NCI-H526 treated with DMSO at 0.1 percent for 48 hours (cell line): ENCODE results near the gene TPSAB1.
"Not testable (repeated sequence)": the region's sequence is repeated elsewhere in the genome, so short reads cannot be mapped to it uniquely, and the experiment has no call there.

ENCODE experiments used
- DNase-seq: peaks from one replicate; lab custom pipeline; 2025; lab: John Stamatoyannopoulos, UW

TPSAB1 gene

GRCh38 chr16:1269418-1269817 is 28.9 kb downstream of the TPSAB1 start:
- DNase-seq, result not testable (repeated sequence)

GRCh38 chr16:1271380-1271723 is 30.8 kb downstream of the TPSAB1 start:
- DNase-seq, result no peak

- not testable (repeated sequence) for DNase-seq
Observed at GRCh38 chr16:1271724-1272413, 31.4 kb downstream of the TPSAB1 start.

GRCh38 chr16:1272453-1273198 is 32.1 kb downstream of the TPSAB1 start:
- DNase-seq, result no peak

GRCh38 chr16:1273816-1274215 is 33.3 kb downstream of the TPSAB1 start:
- no peak for DNase-seq

- DNase-seq, result no peak
Observed at GRCh38 chr16:1274767-1275166, 34.3 kb downstream of the TPSAB1 start.

- DNase-seq, result no peak
Observed at GRCh38 chr16:1275791-1276579, 35.5 kb downstream of the TPSAB1 start.

- DNase-seq, result no peak
Observed at GRCh38 chr16:1276580-1276878, 36.0 kb downstream of the TPSAB1 start.

GRCh38 chr16:1277151-1277598 is 36.7 kb downstream of the TPSAB1 start:
- no peak for DNase-seq

GRCh38 chr16:1277617-1278282 is 37.2 kb downstream of the TPSAB1 start:
- no peak for DNase-seq

GRCh38 chr16:1278477-1278876 is 38.0 kb downstream of the TPSAB1 start:
- DNase-seq, result no peak

GRCh38 chr16:1279081-1279944 is 38.8 kb downstream of the TPSAB1 start:
- no peak for DNase-seq

- DNase-seq, result no peak
Observed at GRCh38 chr16:1279945-1280589, 39.6 kb downstream of the TPSAB1 start.

- no peak for DNase-seq
Observed at GRCh38 chr16:1280783-1281182, 40.3 kb downstream of the TPSAB1 start.

GRCh38 chr16:1281517-1281916 is 41.0 kb downstream of the TPSAB1 start:
- no peak for DNase-seq

GRCh38 chr16:1282324-1282973 is 41.9 kb downstream of the TPSAB1 start:
- no peak for DNase-seq

GRCh38 chr16:1283296-1283695 is 42.8 kb downstream of the TPSAB1 start:
- DNase-seq, result no peak

GRCh38 chr16:1283996-1284616 is 43.6 kb downstream of the TPSAB1 start:
- no peak for DNase-seq

- DNase-seq, result no peak
Observed at GRCh38 chr16:1285669-1286512, 45.4 kb downstream of the TPSAB1 start.
